Measurements from ENCODE around the gene PHPT1. TPM values are rescaled to one million over a fixed set of nuclear protein-coding genes. Genes with fewer than 3 reads are reported as not detected.
"Not testable (repeated sequence)": the region's sequence is repeated elsewhere in the genome, so short reads cannot be mapped to it uniquely, and the experiment has no call there.

The PHPT1 gene
- 10 to 100 TPM; 30.5 to 66.6 (median 49.3) TPM for total RNA-seq
- long read RNA-seq, transcript PHPT1-201 (3 exons, 890 nt), result major isoform, 14 of 20 reads
- long read RNA-seq, partial matches to known transcripts, result 2 of 20 reads
- long read RNA-seq, other reads (novel, unspliced or antisense), result 4 of 20 reads

GRCh38 chr9:136849038-136849959 lies at the start of gene PHPT1:
TSS of gene PHPT1 (plus strand) at chr9:136849409. CDS start at chr9:136849431, 22 bp downstream.
- no peaks in the 10 kb centered on the region for H3K9me3 ChIP-seq
- WGBS (ENCODE audit: insufficient coverage, low coverage, low lambda C conversion rate, missing lambda C conversion rate), result no CpG with 5 or more reads among the region's 77 CpGs
- ATAC-seq, result peak; percentile 74 to 81 (median 80)
- H3K36me3 ChIP-seq, result peaks cover 0 to 4% (median 0%) of the 10 kb centered on the region in 4 donors
- peak within 1 kb of the TSS; percentile 61 to 84 (median 65) for H3K4me3 ChIP-seq
- DNase-seq, result peak; percentile 98 to 99 (median 99)
- TF ChIP-seq POLR2A (IDR thresholded peaks at IDR 0.05), result peak; percentile 80
- TF ChIP-seq, protein P1, sequence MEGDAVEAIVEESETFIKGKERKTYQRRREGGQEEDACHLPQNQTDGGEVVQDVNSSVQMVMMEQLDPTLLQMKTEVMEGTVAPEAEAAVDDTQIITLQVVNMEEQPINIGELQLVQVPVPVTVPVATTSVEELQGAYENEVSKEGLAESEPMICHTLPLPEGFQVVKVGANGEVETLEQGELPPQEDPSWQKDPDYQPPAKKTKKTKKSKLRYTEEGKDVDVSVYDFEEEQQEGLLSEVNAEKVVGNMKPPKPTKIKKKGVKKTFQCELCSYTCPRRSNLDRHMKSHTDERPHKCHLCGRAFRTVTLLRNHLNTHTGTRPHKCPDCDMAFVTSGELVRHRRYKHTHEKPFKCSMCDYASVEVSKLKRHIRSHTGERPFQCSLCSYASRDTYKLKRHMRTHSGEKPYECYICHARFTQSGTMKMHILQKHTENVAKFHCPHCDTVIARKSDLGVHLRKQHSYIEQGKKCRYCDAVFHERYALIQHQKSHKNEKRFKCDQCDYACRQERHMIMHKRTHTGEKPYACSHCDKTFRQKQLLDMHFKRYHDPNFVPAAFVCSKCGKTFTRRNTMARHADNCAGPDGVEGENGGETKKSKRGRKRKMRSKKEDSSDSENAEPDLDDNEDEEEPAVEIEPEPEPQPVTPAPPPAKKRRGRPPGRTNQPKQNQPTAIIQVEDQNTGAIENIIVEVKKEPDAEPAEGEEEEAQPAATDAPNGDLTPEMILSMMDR (IDR thresholded peaks at IDR 0.05), result no peak
- H3K4me1 ChIP-seq, result peaks cover 0 to 29% (median 15%) of the 10 kb centered on the region in 4 donors
- peak within 1 kb of the TSS; percentile 81 to 88 (median 85) for H3K27ac ChIP-seq
- H3K27me3 ChIP-seq, result no peaks in the 10 kb centered on the region
- intact Hi-C loops (cut with DNase I), result loop anchor here in 1 of 2 donors (5.0 kb wide), 1 partner anchor 183 kb away; the partner anchor contains the start of gene FUT7

- intact Hi-C loops (cut with DNase I), result no loop called here
- peak; percentile 93 to 95 (median 95) for DNase-seq
- ATAC-seq, result peak; percentile 82 to 89 (median 84)
These were observed 49.2 kb upstream of the PHPT1 start for GRCh38 chr9:136799854-136800657.

GRCh38 chr9:136802321-136802720 lies 46.9 kb upstream of the PHPT1 start:
- Histone ChIP-seq H3K4me3 (no peak overlapping the region), H3K4me1 (peaks cover 0 to 30% (median 14%) of the 10 kb centered on the region in 4 donors), H3K27me3 (no peaks in the 10 kb centered on the region), H3K9me3 (no peaks in the 10 kb centered on the region), H3K36me3 (no peaks in the 10 kb centered on the region), H3K27ac (no peak overlapping the region)
- intact Hi-C loops (cut with DNase I), result no loop called here
- ATAC-seq, result no peak
- 75% methylated on average over 5 of the region's 6 CpGs for WGBS (ENCODE audit: insufficient coverage, low coverage, low lambda C conversion rate, missing lambda C conversion rate)
- TF ChIP-seq POLR2A (IDR thresholded peaks at IDR 0.05), result no peak
- TF ChIP-seq, protein P1 (IDR thresholded peaks at IDR 0.05), result no peak
- peak in 1 of 3 donors; percentile 37 for DNase-seq

More at GRCh38 chr9:136799854-136800657, 49.2 kb upstream of the PHPT1 start:
- Histone ChIP-seq H3K27me3 (no peaks in the 10 kb centered on the region), H3K4me1 (peaks cover 0 to 25% (median 13%) of the 10 kb centered on the region in 4 donors), H3K27ac (no peak overlapping the region), H3K4me3 (peak overlapping the region; percentile 23 to 39 (median 38)), H3K36me3 (no peaks in the 10 kb centered on the region), H3K9me3 (no peaks in the 10 kb centered on the region)
- 0% methylated on average over 10 of the region's 63 CpGs for WGBS (ENCODE audit: insufficient coverage, low coverage, low lambda C conversion rate, missing lambda C conversion rate)
- TF ChIP-seq POLR2A (IDR thresholded peaks at IDR 0.05), result no peak
- TF ChIP-seq, protein P1 (IDR thresholded peaks at IDR 0.05), result no peak

DNA sequence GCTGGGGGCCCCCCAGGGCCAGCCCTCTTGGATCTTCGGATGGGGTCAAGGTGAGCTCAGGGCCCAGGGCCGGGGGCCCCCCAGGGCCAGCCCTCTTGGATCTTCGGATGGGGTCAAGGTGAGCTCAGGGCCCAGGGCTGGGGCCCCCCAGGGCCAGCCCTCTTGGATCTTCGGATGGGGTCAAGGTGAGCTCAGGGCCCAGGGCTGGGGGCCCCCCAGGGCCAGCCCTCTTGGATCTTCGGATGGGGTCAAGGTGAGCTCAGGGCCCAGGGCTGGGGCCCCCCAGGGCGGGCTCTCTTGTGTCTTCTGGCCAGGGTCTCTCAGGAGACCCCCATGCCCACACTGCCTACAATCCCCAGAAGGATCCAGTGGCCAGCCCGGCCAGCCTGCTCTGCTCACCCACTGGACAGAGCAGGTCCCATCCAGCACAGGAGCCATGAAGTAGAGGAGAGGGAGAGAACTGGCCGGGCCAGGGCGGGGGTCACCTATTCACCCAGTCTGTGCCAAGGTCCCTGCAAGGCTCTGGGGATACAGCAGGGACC lies 46.1 kb upstream of the PHPT1 start:
- no CpG with 5 or more reads among the region's 9 CpGs for WGBS (ENCODE audit: insufficient coverage, low coverage, low lambda C conversion rate, missing lambda C conversion rate)
- H3K36me3 ChIP-seq; DNase-seq; H3K27ac ChIP-seq; intact Hi-C loops (cut with DNase I); H3K27me3 ChIP-seq; H3K4me3 ChIP-seq; ATAC-seq; H3K9me3 ChIP-seq: not testable (repeated sequence)
- peaks cover 0 to 30% (median 14%) of the 10 kb centered on the region in 4 donors for H3K4me1 ChIP-seq

Measured in right lobe of liver (tissue), 6 donors.